Ramos (cell line): Measurements from ENCODE around the gene SNAPIN.

Source experiments
- in situ Hi-C: fragments of 300-500 bp; cut with MboI; formaldehyde crosslinking; loops from one replicate; pipeline ENCODE4 v1.14.3; 2022; ENCODE audit warnings: low sequenced_read_pairs; ENCODE audit not compliant: unreplicated experiment

The SNAPIN gene

DNA sequence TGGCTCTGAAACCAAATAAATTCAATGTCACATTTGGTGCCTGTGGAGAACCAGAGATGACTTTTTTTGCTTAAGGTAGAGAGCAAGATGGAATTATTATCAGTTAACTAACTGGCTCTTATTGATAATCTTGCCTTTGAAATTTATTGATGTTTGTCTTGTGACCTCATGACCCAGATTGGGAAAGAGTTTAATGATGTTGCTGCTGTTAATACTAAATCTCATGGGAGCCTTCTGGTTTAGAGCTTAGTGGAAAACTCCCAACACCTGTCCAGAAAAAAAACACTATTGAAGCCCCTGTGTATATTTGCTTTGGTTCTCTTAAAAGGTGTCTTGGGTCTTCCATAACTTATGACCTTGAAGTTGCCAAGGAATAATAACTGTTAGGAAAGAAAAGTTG is 14.7 kb upstream of the SNAPIN start:
- in situ Hi-C loops: no loop called here

GRCh38 chr1:153646672-153647345 is 11.7 kb upstream of the SNAPIN start:
- in situ Hi-C loops: no loop called here

DNA sequence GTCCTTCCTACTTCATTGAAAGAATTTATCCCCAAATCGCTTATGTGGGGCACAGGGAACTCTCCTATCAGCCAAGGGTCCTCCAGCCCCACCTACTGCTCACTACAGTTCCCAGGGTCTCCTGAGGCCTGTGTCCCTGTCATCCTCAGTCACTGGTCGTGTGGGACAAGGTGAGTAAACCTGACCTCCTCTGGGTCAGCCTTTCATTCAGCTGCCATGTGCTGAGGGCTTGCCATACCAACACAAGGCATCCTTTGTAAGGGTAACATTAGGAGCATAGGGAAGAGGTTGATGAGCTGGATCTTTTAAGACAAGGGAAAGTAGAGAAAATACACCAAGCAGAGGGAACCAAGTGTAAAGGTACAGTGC is 11.2 kb upstream of the SNAPIN start:
- in situ Hi-C loops: no loop called here

DNA sequence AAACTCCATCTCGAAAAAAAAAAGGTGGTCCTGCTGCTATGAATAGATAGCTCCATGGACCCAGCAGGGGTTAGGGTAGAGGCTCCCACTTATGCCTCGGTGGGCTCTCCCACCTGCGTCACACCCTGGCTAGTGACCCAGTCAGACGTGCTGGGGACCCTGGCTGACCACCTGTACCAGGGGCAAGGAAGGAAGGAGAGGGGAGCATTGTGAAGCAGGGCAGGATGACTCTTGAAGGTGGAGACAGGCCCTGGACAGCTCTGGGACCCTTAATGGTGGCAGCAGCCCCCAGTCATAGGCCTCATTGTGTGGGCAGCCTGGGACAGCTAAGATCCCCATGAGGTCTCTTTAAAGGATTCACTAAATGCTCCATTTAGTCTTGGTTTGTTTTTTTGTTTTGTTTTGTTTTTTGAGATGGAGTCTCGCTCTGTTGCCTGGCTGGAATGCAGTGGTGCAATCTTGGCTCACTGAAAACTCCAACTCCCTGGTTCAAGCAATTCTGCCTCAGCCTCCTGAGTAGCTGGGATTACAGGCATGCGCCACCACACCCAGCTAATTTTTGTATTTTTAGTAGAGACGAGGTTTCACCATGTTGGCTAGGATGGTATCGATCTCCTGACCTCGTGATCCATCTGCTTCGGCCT is 10.4 kb upstream of the SNAPIN start:
- in situ Hi-C loops: no loop called here

DNA sequence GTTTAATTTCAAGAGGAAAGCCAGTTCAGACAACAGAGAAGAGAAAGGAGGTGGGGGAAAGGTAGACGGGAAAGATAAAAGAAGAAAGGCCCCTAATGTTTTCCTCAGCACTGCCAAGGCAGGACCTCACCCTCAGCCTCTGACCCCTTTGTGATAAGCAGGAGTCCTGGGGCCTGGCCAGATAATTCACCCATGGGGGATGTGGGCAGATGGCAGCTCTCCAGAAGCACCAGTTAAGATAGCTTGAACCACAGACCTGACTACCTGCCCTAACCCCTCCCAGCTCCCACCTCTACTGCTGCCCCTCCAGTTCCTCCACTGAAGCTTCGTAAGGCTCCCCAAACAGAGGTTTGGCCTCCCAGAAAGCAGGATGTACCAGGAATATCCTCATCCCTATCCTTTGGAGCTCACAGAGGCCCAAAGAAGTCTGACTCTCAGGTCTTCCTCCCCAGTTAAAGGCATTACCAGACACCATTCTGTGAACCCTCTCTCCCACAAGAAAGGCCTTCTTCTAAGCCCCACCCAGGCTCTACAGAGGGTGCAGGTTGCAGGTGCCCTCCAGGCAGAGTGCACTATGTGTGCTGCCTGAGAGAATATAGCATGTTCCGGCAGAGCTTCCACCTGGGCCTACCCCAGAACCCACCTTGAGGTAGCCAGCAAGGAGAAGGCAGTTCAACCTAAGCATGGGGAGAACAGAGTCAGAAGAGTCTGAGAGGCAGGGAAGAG is 9.2 kb upstream of the SNAPIN start:
- in situ Hi-C loops: no loop called here

DNA sequence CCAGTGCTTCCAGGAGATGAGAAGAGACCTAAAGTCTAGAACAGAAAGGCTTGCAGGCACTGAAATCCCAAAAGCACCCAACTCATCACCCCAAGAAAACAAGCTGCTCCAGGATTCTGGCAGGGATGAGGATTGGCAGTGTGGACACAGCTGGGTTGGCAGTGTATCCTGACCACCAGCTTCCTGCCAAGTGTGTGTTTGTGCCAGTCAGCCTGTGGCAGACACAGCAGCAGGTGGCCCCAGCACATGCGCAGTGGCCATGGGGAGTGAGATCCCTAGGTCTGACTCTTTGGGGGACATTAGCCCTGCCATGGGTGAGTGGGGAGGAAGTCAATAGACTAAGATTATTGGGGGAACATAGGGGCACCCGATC is 8.7 kb upstream of the SNAPIN start:
- in situ Hi-C loops: no loop called here

DNA sequence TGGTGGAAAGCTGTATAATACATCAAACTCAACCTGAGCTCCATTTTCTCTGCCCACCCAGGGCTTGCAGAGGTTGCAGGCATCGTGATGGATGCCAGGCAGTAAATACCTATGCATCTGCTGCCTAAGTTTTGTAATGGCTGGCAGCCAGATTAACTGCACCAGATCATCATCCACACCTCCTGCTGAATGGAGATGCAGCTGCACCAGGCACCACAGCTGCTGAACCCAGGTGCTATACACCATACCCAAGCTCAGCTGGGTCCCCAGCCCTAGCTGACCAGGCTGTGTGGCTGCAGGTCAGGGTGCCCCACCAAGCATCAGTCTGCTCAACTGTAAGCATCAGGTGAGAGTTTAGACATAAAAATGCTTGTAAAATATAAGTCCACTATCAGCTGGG is 6.7 kb upstream of the SNAPIN start:
- in situ Hi-C loops: no loop called here

GRCh38 chr1:153652805-153653500 is 5.5 kb upstream of the SNAPIN start:
- in situ Hi-C loops: no loop called here

- in situ Hi-C loops: no loop called here
Measured at GRCh38 chr1:153655333-153655732, 3.2 kb upstream of the SNAPIN start.

DNA sequence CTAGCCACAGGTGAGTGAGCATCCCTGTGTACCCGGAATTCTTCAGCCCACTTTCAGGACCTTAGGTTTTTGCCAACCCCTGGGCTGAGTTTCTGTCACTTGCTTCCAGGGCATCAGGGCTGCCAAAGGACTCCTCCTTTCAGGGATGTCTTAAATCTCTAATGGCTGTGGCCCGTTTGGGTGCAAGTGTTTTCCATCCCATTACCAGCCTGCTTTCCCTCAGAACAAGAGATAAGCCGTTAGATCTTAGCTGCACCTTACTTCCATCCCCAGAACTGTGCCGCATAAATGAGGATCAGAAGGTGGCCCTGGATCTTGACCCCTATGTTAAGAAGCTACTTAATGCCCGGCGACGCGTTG is 652 bp downstream of the SNAPIN start:
- in situ Hi-C loops: no loop called here

DNA sequence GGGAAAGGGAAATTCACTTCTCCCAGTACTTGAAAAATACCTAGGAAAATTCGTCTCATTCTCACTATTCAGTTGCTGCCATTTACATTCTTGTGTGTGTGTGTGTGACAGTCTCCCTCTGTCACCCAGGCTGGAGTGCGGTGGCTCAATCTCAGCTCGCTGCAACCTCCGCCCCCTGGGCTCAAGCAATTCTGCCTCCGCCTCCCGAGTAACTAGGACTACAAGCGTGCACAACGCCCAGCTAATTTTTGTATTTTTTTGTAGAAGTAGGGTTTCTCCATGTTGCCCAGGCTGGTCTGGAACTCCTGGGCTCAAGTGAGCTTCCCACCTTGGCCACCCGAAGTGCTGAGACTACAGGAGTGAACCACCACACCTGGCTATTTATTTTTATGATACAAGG is 1.2 kb downstream of the SNAPIN start:
- in situ Hi-C loops: loop anchor here (10.0 kb wide), 1 partner anchor 615 kb away; the partner anchor contains the start of gene HAX1

DNA sequence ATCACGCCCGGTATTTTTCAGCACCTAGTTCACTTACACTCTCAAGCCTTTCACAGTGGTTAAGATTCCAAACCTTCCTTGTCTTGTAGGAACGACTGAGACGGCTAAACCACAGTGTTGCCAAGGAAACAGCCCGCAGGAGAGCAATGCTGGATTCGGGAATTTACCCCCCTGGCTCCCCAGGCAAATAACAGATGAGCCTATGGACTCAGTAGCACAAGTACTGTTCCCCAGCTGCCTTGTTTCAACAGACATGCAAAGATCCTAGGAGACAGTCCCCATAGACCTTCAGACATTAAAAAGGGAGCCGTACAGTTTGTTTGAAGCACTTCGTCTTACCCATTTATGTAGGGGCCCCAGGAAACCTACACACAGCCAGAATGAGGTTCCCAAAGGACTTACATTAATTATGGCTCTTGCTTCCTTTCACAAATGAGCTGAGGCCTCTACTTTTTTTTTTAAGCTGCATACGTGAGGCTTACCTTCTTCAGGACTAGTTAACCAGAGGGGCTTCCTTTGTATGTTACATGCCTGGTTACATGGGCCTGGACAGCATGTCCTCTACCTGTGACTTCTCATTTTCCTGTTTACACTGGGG is 2.7 kb downstream of the SNAPIN start:
- in situ Hi-C loops: loop anchor here (10.0 kb wide), 1 partner anchor 614 kb away; the partner anchor contains the start of gene HAX1

GRCh38 chr1:153662269-153662668 is 3.8 kb downstream of the SNAPIN start:
- in situ Hi-C loops: loop anchor here (10.0 kb wide), 1 partner anchor 613 kb away; the partner anchor contains the start of gene HAX1

DNA sequence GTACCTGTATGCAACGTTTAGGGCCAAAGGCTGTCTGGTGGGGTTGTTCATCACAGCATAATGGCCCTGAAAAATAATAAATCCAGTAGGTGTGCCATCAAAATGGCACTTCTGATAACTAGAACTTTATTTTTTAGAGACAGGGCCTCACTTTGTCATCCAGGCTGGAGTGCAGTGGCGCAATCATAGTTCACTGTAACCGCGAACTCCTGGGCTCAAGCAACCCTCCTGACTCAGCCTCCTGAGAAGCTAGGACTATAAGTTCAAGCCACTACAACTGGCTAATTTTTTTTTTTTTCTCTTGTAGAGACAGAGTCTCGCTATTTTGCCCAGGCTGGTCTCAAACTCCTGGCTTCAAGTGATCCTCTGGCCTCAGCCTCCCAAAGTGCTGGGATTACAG is 4.7 kb downstream of the SNAPIN start:
- in situ Hi-C loops: loop anchor here (10.0 kb wide), 1 partner anchor 612 kb away; the partner anchor contains the start of gene HAX1

DNA sequence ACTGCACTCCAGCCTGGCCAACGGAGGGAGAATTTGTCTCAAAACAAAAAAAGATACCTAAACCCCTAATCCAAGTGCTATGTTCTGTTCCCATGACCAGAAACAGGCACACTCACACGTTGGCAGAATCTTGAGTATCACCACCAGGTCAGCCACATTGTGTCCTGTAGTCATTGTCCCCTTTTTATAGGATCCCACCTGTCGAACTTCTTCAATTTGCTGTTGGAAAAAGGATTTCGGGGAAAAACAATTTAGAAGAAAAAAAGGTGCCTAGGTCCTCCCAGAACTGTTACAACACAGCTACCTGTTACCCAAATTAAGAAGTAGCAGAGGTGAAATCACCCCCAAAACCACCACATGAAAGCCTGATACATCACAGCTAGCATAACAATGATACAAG is 8.9 kb downstream of the SNAPIN start:
- in situ Hi-C loops: loop anchor here (10.0 kb wide), 1 partner anchor 607 kb away; the partner anchor contains the start of gene HAX1

DNA sequence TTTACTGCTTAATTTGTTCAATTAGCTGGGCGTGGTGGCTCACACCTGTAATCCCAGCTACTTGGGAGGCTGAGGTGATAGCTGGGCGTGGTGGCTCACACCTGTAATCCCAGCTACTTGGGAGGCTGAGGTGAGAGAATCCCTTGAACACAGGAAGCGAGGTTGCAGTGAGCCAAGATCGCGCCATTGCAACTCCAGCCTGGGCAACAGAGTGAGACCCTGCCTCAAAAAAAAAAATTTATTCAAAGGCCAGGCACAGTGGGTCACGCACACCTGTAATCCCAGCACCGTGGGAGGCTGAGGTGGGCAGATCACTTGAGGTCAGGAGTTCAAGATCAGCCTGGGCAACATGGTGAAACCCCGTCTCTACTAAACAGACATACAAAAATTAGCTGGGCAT is 10.2 kb downstream of the SNAPIN start:
- in situ Hi-C loops: loop anchor here (10.0 kb wide), 1 partner anchor 606 kb away; the partner anchor contains the start of gene HAX1

GRCh38 chr1:153669606-153670005 is 11.1 kb downstream of the SNAPIN start:
- in situ Hi-C loops: loop anchor here (10.0 kb wide), 1 partner anchor 605 kb away; the partner anchor contains the start of gene HAX1

DNA sequence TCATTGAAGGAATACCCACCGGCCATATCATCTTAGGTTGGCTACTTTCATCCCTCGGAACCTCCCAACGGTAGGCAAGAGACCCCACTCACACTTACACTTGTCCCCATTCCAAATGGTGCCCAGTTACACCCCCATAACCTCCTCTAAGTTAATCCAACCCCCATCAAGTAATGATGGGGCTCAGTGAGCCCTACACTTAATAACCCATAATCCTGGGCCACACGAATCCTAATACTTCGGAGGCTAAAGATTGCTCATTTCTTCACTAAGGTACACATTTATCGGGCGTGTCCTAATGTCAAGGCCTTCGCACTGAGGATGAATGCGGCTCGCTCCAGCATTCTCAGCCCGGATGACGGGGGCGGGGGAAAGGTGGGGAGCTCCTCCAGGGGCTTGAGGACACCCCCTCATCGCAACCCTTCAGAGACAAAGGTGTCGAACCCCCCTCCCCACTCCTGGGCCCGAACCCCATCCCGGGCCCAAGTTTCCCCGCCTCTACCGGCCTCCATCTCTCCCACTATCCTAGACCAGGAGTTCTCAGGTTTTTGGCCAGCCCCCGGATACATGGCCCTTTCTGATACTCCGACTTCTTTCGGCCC is 11.9 kb downstream of the SNAPIN start:
- in situ Hi-C loops: no loop called here

GRCh38 chr1:153670859-153671627 is 12.5 kb downstream of the SNAPIN start, which contains the start of gene ILF2:
ILF2 (minus strand) TSS chr1:153670993; CDS start chr1:153670922, 71 bp downstream.
- in situ Hi-C loops: no loop called here
